K562 (cell line): ENCODE measurements around the gene PNPLA2. TPM values are rescaled to one million over a fixed set of nuclear protein-coding genes. Genes with fewer than 3 reads are reported as not detected.

Experiments
- ARID1B ChIP-seq: fragments of 450-650 bp; IDR thresholded peaks from 2 replicates; pipeline ENCODE4 v1.6.1; 2016; ENCODE audit warnings: antibody characterized with exemption, mild to moderate bottlenecking, inconsistent platforms
- ATF2 ChIP-seq: sonication (generic); formaldehyde crosslinking; IDR thresholded peaks from 2 replicates; pipeline ENCODE4 v1.8.1; 2022; ENCODE audit warnings: missing genetic modification reagents
- BRD9 ChIP-seq: fragments of 450-650 bp; IDR thresholded peaks from 2 replicates; pipeline ENCODE4 v1.6.1; 2018; ENCODE audit warnings: low read depth; ENCODE audit not compliant: partially characterized antibody
- CREBBP ChIP-seq: IDR thresholded peaks from one replicate; pipeline ENCODE4 v1.6.1; 2012; ENCODE audit warnings: low read depth, mild to moderate bottlenecking, control low read depth, inconsistent platforms, low read length
- GATAD2A ChIP-seq: fragments of 450-650 bp; IDR thresholded peaks from 2 replicates; pipeline ENCODE4 v1.6.1; 2017
- GTF2E2 ChIP-seq: fragments of 200-800 bp; sonication (Bioruptor generic); IDR thresholded peaks from 2 replicates; pipeline ENCODE4 v1.6.1; 2016; ENCODE audit warnings: missing genetic modification characterization, missing compliant biosample characterization
- MLX ChIP-seq, 2 experiments: fragments of 450-650 bp in 1 of 2; sonication (generic) in 1 of 2; formaldehyde crosslinking; conservative IDR thresholded peaks; 2 replicates each; pipeline versions ENCODE4 v1.4.0 to v1.8.1; 2020 to 2022; ENCODE audit warnings: mild to moderate bottlenecking in 1 of 2, missing genetic modification reagents in 1 of 2
- MTF1 ChIP-seq: fragments of 250-450 bp; sonication (Bioruptor Pico); IDR thresholded peaks from 2 replicates; pipeline ENCODE4 v1.9.0; 2021; ENCODE audit warnings: moderate library complexity, mild to moderate bottlenecking, inconsistent platforms, borderline replicate concordance
- PHB2 ChIP-seq: fragments of 450-650 bp; IDR thresholded peaks from 2 replicates; pipeline ENCODE4 v1.6.1; 2017; ENCODE audit warnings: low read depth
- PHF20 ChIP-seq: fragments of 450-650 bp; IDR thresholded peaks from 2 replicates; pipeline ENCODE4 v1.6.1; 2018; ENCODE audit not compliant: partially characterized antibody
- POLR3G ChIP-seq: IDR thresholded peaks from 2 replicates; pipeline ENCODE4 v1.6.1; 2011; ENCODE audit not compliant: insufficient read length, insufficient replicate concordance; ENCODE audit errors: extremely low read depth
- RBM15 ChIP-seq: fragments of 200-400 bp; formaldehyde crosslinking; IDR thresholded peaks from 2 replicates; pipeline ENCODE4 v1.6.1; 2018; ENCODE audit warnings: mild to moderate bottlenecking, low read length, moderate library complexity; ENCODE audit not compliant: insufficient read depth
- STAG1 ChIP-seq: sonication (generic); formaldehyde crosslinking; IDR thresholded peaks from 2 replicates; pipeline ENCODE4 v1.5.0; 2020; ENCODE audit warnings: missing genetic modification reagents, borderline replicate concordance
- STAT5A ChIP-seq: IDR thresholded peaks from 2 replicates; pipeline ENCODE4 v1.6.1; 2012; ENCODE audit warnings: low read length, inconsistent platforms, borderline replicate concordance
- U2AF1 ChIP-seq: fragments of 200-400 bp; formaldehyde crosslinking; optimal IDR thresholded peaks from 2 replicates; pipeline ENCODE3; 2017; ENCODE audit warnings: mild to moderate bottlenecking, low read depth, low read length, moderate library complexity
- USF1 ChIP-seq: sonication (generic); formaldehyde crosslinking; IDR thresholded peaks from 2 replicates; pipeline ENCODE4 v1.9.0; 2022; ENCODE audit warnings: mild to moderate bottlenecking, missing genetic modification reagents
- ZNF436 ChIP-seq: fragments of 250-450, 450-650 bp; sonication (Bioruptor Pico); formaldehyde crosslinking; IDR thresholded peaks from 2 replicates; pipeline ENCODE4 v1.7.0; 2020; ENCODE audit warnings: mild to moderate bottlenecking
- ZNF696 ChIP-seq: fragments of 250-450 bp; sonication (Bioruptor Pico); conservative IDR thresholded peaks from 2 replicates; pipeline ENCODE4 v1.4.0; 2020; ENCODE audit warnings: mild to moderate bottlenecking, moderate library complexity
- polyA plus RNA-seq, 8 experiments: library from polyadenylated mRNA; depleted of rRNA in 4 of 8; stranded (reverse) in 5 of 8; unstranded in 3 of 8; fragments of >200 nt; fragmentation: Nextera tagmentation in 2 of 8; fragmentation: Illumina TruSeq in 1 of 8; extraction: Ambion mirVana in 2 of 8; extraction: Trizol in 1 of 8; gene quantifications; 2 replicates each; pipeline versions ENCODE4 v1.2.1 to v1.2.3, GENCODE V29; 2011 to 2014; ENCODE audit warnings: inconsistent platforms in 1 of 8, missing spikeins in 1 of 8
- total RNA-seq, 7 experiments: library from RNA; depleted of rRNA in 6 of 7; stranded (reverse); fragments of >200 nt in 6 of 7; fragmentation: Illumina TruSeq in 2 of 7; extraction: Trizol in 2 of 7; gene quantifications; 2 replicates each; pipeline versions ENCODE4 v1.2.1 to v1.2.3, GENCODE V29; 2011 to 2021; ENCODE audit warnings: low replicate concordance in 1 of 7
- TF ChIP-seq, protein P1 (sequence below), 2 experiments: fragments of 450-650 bp in 1 of 2; sonication (generic) in 1 of 2; formaldehyde crosslinking in 1 of 2; IDR thresholded peaks in 1 of 2; conservative IDR thresholded peaks in 1 of 2; 2 replicates each; pipeline versions ENCODE4 v1.6.1 to v1.8.1; 2016 to 2023; ENCODE audit warnings: mild to moderate bottlenecking in 2 of 2, moderate library complexity in 2 of 2, inconsistent platforms in 1 of 2, missing genetic modification reagents in 1 of 2
- TF ChIP-seq, protein P2 (sequence below): sonication (generic); formaldehyde crosslinking; IDR thresholded peaks from 2 replicates; pipeline ENCODE4 v1.8.1; 2023; ENCODE audit warnings: mild to moderate bottlenecking, missing genetic modification reagents
- TF ChIP-seq, protein P3 (sequence below): fragments of 250-450 bp; sonication (Bioruptor Pico); IDR thresholded peaks from 2 replicates; pipeline ENCODE4 v1.8.0; 2021; ENCODE audit warnings: moderate library complexity, mild to moderate bottlenecking, inconsistent platforms

Gene PNPLA2
- total and polyA plus RNA-seq, 9 of the 15 experiments (the other 6 are each of a cell fraction or from before 2014, with no cell fraction given) = 0.39 to 87.1 (median 8.4) TPM

GRCh38 chr11:809287-810039 lies 9.3 kb upstream of the PNPLA2 start, which contains the start of gene RPLP2 (continued):
- peak; percentile 85 for TF ChIP-seq PHF20
- TF ChIP-seq USF1 (CRISPR knock-in tag) = peak; percentile 68
- no peak for TF ChIP-seq STAT5A
- TF ChIP-seq GTF2E2 (tag) = peak; percentile 88; the same call in 1 of the 2 replicates
- TF ChIP-seq ZNF696 (CRISPR knock-in tag) = no peak
- 0 out of 4 replicates have a peak, but pooled peaks of 1 of the 2 experiments have one; percentile 47 for TF ChIP-seq MLX (CRISPR knock-in tag; conservative IDR thresholded peaks at IDR 0.05)
- TF ChIP-seq, protein P1, sequence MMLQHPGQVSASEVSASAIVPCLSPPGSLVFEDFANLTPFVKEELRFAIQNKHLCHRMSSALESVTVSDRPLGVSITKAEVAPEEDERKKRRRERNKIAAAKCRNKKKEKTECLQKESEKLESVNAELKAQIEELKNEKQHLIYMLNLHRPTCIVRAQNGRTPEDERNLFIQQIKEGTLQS (IDR thresholded peaks at IDR 0.05) = peak; percentile 94
- TF ChIP-seq, protein P1 (CRISPR knock-in tag; conservative IDR thresholded peaks at IDR 0.05) = 0 out of 2 replicates have a peak, but pooled peaks have one; percentile 18
- TF ChIP-seq PHB2 = no peak
- no peak for TF ChIP-seq MTF1
- no peak for TF ChIP-seq RBM15
- TF ChIP-seq U2AF1 = peak; percentile 74
- TF ChIP-seq STAG1 (CRISPR knock-in tag) = no peak
- no peak for TF ChIP-seq GATAD2A
- no peak for TF ChIP-seq BRD9
- no peak for TF ChIP-seq CREBBP
- TF ChIP-seq ARID1B = peak; percentile 41
- peak; percentile 18; the same call in 1 of the 2 replicates for TF ChIP-seq ATF2
- TF ChIP-seq ZNF436 = no peak
- TF ChIP-seq, protein P2, sequence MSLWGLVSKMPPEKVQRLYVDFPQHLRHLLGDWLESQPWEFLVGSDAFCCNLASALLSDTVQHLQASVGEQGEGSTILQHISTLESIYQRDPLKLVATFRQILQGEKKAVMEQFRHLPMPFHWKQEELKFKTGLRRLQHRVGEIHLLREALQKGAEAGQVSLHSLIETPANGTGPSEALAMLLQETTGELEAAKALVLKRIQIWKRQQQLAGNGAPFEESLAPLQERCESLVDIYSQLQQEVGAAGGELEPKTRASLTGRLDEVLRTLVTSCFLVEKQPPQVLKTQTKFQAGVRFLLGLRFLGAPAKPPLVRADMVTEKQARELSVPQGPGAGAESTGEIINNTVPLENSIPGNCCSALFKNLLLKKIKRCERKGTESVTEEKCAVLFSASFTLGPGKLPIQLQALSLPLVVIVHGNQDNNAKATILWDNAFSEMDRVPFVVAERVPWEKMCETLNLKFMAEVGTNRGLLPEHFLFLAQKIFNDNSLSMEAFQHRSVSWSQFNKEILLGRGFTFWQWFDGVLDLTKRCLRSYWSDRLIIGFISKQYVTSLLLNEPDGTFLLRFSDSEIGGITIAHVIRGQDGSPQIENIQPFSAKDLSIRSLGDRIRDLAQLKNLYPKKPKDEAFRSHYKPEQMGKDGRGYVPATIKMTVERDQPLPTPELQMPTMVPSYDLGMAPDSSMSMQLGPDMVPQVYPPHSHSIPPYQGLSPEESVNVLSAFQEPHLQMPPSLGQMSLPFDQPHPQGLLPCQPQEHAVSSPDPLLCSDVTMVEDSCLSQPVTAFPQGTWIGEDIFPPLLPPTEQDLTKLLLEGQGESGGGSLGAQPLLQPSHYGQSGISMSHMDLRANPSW = peak; percentile 12; the same call in 1 of the 2 replicates
- TF ChIP-seq POLR3G = no peak
- TF ChIP-seq, protein P3, sequence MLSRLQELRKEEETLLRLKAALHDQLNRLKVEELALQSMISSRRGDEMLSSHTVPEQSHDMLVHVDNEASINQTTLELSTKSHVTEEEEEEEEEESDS (CRISPR knock-in tag) = no peak
